Keratinocyte (primary cell): Measurements from ENCODE around the gene CCDC7. TPM values are rescaled to one million over a fixed set of nuclear protein-coding genes. Genes with fewer than 3 reads are reported as not detected.

Experiments used
- DNase-seq: peaks from one replicate; pipeline ENCODE4 v3.0.0-alpha.2; 2011; ENCODE audit warnings: low read depth, missing footprints, low spot score
- FAIRE-seq: peaks from 2 replicates; lab custom pipeline; 2011; peaks lifted over from hg19 to GRCh38; lab: Jason Lieb, UNC
- H2AFZ ChIP-seq: 2 replicates; pipeline ENCODE4 v1.6.0; 2012; ENCODE audit warnings: low read length, control low read depth, inconsistent platforms; ENCODE audit not compliant: control insufficient read depth
- H3K27ac ChIP-seq: 2 replicates; pipeline ENCODE4 v1.5.1; 2011; ENCODE audit warnings: low read length; ENCODE audit not compliant: control insufficient read depth, insufficient read depth
- H3K27me3 ChIP-seq: 3 replicates; pipeline ENCODE4 v1.6.0; 2011; ENCODE audit warnings: low read length; ENCODE audit not compliant: control insufficient read depth, insufficient read depth; ENCODE audit errors: extremely low read depth
- H3K36me3 ChIP-seq, 2 experiments: 2 replicates in 1 of 2; 3 replicates in 1 of 2; pipeline ENCODE4 v1.5.1; 2011; ENCODE audit warnings: low read length in 2 of 2, mild to moderate bottlenecking in 1 of 2; ENCODE audit not compliant: control insufficient read depth in 2 of 2, insufficient read depth in 2 of 2; ENCODE audit errors: extremely low read depth in 1 of 2
- H3K4me1 ChIP-seq: 3 replicates; pipeline ENCODE4 v1.5.1; 2011; ENCODE audit warnings: low read length; ENCODE audit not compliant: control insufficient read depth, insufficient read depth; ENCODE audit errors: extremely low read depth
- H3K4me2 ChIP-seq: 3 replicates; pipeline ENCODE4 v1.6.0; 2011; ENCODE audit warnings: low read depth, low read length; ENCODE audit not compliant: control insufficient read depth, insufficient read depth; ENCODE audit errors: extremely low read depth
- H3K4me3 ChIP-seq, 3 experiments: fragments of 200-600 bp in 1 of 3; sonication (generic) in 1 of 3; 2 replicates in 2 of 3; 3 replicates in 1 of 3; pipeline ENCODE4 v1.5.1; 2011 to 2016; ENCODE audit warnings: low read length in 3 of 3, mild to moderate bottlenecking in 3 of 3, control low read depth in 2 of 3, inconsistent platforms in 1 of 3, low read depth in 1 of 3, mixed read lengths in 1 of 3, mixed run types in 1 of 3, moderate library complexity in 1 of 3; ENCODE audit not compliant: control insufficient read depth in 2 of 3, insufficient read depth in 2 of 3; ENCODE audit errors: extremely low read depth in 1 of 3
- H3K79me2 ChIP-seq: 2 replicates; pipeline ENCODE4 v1.6.0; 2012; ENCODE audit warnings: low read length; ENCODE audit not compliant: control insufficient read depth, insufficient read depth
- H3K9ac ChIP-seq: 3 replicates; pipeline ENCODE4 v1.6.0; 2011; ENCODE audit warnings: low read length; ENCODE audit not compliant: control insufficient read depth, insufficient read depth; ENCODE audit errors: extremely low read depth
- H3K9me1 ChIP-seq: 3 replicates; pipeline ENCODE4 v1.6.0; 2011; ENCODE audit warnings: low read length; ENCODE audit not compliant: control insufficient read depth, insufficient read depth; ENCODE audit errors: extremely low read depth
- H3K9me3 ChIP-seq: 2 replicates; pipeline ENCODE4 v1.5.1; 2012; ENCODE audit warnings: low read depth, low read length; ENCODE audit not compliant: control insufficient read depth
- H4K20me1 ChIP-seq: 3 replicates; pipeline ENCODE4 v1.6.0; 2011; ENCODE audit warnings: low read length; ENCODE audit not compliant: control insufficient read depth, insufficient read depth; ENCODE audit errors: extremely low read depth
- CTCF ChIP-seq, 3 experiments: IDR thresholded peaks in 1 of 3; conservative IDR thresholded peaks in 1 of 3; optimal IDR thresholded peaks in 1 of 3; 2 replicates in 2 of 3; 3 replicates in 1 of 3; pipeline versions ENCODE3 to v1.5.1; 2011; ENCODE audit warnings: low read length in 3 of 3, mild to moderate bottlenecking in 3 of 3, moderate library complexity in 2 of 3, control low read depth in 1 of 3, inconsistent platforms in 1 of 3; ENCODE audit not compliant: insufficient read depth in 2 of 3; ENCODE audit errors: extremely low read depth in 1 of 3
- EZH2 ChIP-seq: IDR thresholded peaks from one replicate; pipeline ENCODE4 v1.6.1; 2012; ENCODE audit warnings: inconsistent platforms, mild to moderate bottlenecking, low read length, moderate library complexity
- dilution Hi-C: fragments of 300-500 bp; cut with MboI; formaldehyde crosslinking; loops from one replicate; pipeline ENCODE4 v1.7.0; 2020; ENCODE audit warnings: low sequenced_read_pairs; ENCODE audit not compliant: extremely low pct_ligation_motif_present
- polyA plus RNA-seq, 5 experiments: library from polyadenylated mRNA; depleted of rRNA in 3 of 5; stranded (reverse) in 3 of 5; stranded (forward) in 1 of 5; unstranded in 1 of 5; fragments of >200 nt; gene quantifications; 1 replicate in 1 of 5; 2 replicates in 3 of 5; 3 replicates in 1 of 5; pipeline versions ENCODE4 v1.2.1 to v1.2.3, GENCODE V29; 2011 to 2012; ENCODE audit warnings: missing spikeins in 2 of 5, low read depth in 1 of 5, low replicate concordance in 1 of 5

Gene CCDC7
- polyA plus RNA-seq, 1 donor (not counting 4 experiments of a cell fraction or from before 2014, with no cell fraction given) = 1.1 TPM

DNA sequence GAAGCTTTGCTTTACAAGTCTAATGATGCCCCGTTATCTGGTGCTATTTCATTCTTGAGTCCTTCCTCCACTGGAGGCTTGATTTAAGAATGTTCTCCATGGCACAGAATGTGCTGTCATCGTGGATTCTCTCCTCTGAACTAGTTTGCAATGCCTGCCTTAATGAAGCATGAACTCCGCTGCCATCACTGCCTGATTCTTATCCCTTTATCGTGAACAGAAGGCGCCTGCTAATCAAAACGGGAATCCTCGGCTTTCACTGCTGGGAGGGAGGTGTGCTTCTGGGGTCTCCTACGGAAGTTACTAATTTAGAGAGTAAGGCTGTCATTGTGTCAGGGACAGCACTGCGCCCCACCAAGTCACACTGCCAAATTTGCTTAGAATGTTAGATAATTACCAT, 455.9 kb downstream of the CCDC7 start:
- dilution Hi-C loops = no loop called here
- Histone ChIP-seq H3K9ac (no peak overlapping the region), H3K27me3 (no peaks in the 10 kb centered on the region), H3K4me1 (no peaks in the 10 kb centered on the region), H3K4me2 (no peak overlapping the region), H3K36me3 (peaks cover 19 to 53% of the 10 kb centered on the region in 2 experiments), H3K27ac (no peak overlapping the region), H4K20me1 (peaks cover 6% of the 10 kb centered on the region), H2AFZ (no peak overlapping the region), H3K9me3 (no peaks in the 10 kb centered on the region), H3K79me2 (peaks cover 17% of the 10 kb centered on the region), H3K9me1 (no peaks in the 10 kb centered on the region), H3K4me3 (no peak overlapping the region)
- TF ChIP-seq CTCF (optimal IDR thresholded peaks at IDR 0.05 in 1 of 3, IDR thresholded peaks at IDR 0.05 in 1 of 3, conservative IDR thresholded peaks at IDR 0.05 in 1 of 3; ENCODE audit: extremely low read depth in 1 of 3, insufficient read depth in 2 of 3, low read length in 3 of 3) = no peak
- TF ChIP-seq EZH2 = no peak
- FAIRE-seq (no peak), DNase-seq (no peak)

DNA sequence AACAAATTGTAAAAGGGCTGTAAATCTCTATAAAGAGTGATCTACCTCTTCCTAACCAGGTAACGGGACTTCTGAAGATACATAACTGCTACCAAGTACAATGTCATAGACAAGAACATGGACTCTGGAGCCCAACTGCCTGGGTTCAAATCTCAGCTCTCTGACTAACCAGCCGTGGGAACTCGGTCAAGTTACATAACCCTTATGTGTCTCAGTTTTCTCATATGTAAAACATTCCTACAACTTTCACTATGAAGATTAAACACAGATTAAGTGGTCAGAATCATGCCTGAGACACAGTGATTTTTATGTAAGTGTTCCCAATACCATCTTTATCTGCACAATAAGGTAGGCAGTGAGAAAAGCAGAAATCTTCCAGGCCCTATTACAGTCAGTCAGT, 459.5 kb downstream of the CCDC7 start:
- H3K9ac ChIP-seq = no peak overlapping the region
- no peak overlapping the region for H2AFZ ChIP-seq
- H4K20me1 ChIP-seq = peaks cover 8% of the 10 kb centered on the region
- no peak for FAIRE-seq
- H3K79me2 ChIP-seq = peaks cover 33% of the 10 kb centered on the region
- no peaks in the 10 kb centered on the region for H3K4me1 ChIP-seq
- H3K9me3 ChIP-seq = no peaks in the 10 kb centered on the region
- DNase-seq = no peak
- peaks cover 28 to 50% of the 10 kb centered on the region in 2 experiments for H3K36me3 ChIP-seq
- TF ChIP-seq EZH2 (no peak), CTCF (optimal IDR thresholded peaks at IDR 0.05 in 1 of 3, IDR thresholded peaks at IDR 0.05 in 1 of 3, conservative IDR thresholded peaks at IDR 0.05 in 1 of 3; ENCODE audit: extremely low read depth in 1 of 3, insufficient read depth in 2 of 3, low read length in 3 of 3) (no peak)
- H3K4me2 ChIP-seq = no peak overlapping the region
- H3K27ac ChIP-seq = no peak overlapping the region
- dilution Hi-C loops = no loop called here
- no peaks in the 10 kb centered on the region for H3K27me3 ChIP-seq
- H3K9me1 ChIP-seq = no peaks in the 10 kb centered on the region
- H3K4me3 ChIP-seq = no peak overlapping the region
